MCF 10A (cell line): ENCODE data around the gene ADAMTS2. TPM values are rescaled to one million over a fixed set of nuclear protein-coding genes. Genes with fewer than 3 reads are reported as not detected.

Source experiments
- BruUV-seq: library from RNA; stranded (reverse); fragments of 400-500 nt; replicated peaks from 2 replicates; lab custom pipeline; 2021; lab: Mats Ljungman, UMichigan
- CTCF ChIA-PET: fragments of 300-600 bp; sonication (Branson Sonifier 250); formaldehyde crosslinking; extraction: SDS; loops from one replicate; lab custom pipeline; 2021; ENCODE audit warnings: antibody characterized with exemption, inconsistent platforms; lab: Yijun Ruan, JAX
- POLR2A ChIA-PET: fragments of 300-600, 350-650 bp; sonication (Branson Sonifier 250); formaldehyde crosslinking; extraction: SDS; loops from one replicate; lab custom pipeline; 2020; ENCODE audit warnings: antibody characterized with exemption, inconsistent platforms; lab: Yijun Ruan, JAX
- DNase-seq: peaks from one replicate; pipeline ENCODE4 v3.0.0-alpha.2; 2018; ENCODE audit not compliant: unreplicated experiment
- H3K27ac Mint-ChIP-seq: one replicate; pipeline ENCODE4 v1.8.0; 2022; ENCODE audit warnings: mild to moderate bottlenecking, low read depth, mixed read lengths; ENCODE audit not compliant: unreplicated experiment
- H3K27me3 Mint-ChIP-seq: one replicate; pipeline ENCODE4 v1.8.0; 2022; ENCODE audit warnings: mixed read lengths; ENCODE audit not compliant: insufficient read depth, unreplicated experiment
- H3K36me3 Mint-ChIP-seq: one replicate; pipeline ENCODE4 v1.8.0; 2022; ENCODE audit warnings: mild to moderate bottlenecking, moderate library complexity, mixed read lengths; ENCODE audit not compliant: insufficient read depth, unreplicated experiment
- H3K4me1 Mint-ChIP-seq: one replicate; pipeline ENCODE4 v1.8.0; 2022; ENCODE audit warnings: mixed read lengths; ENCODE audit not compliant: insufficient read depth, unreplicated experiment
- H3K4me3 Mint-ChIP-seq: one replicate; pipeline ENCODE4 v1.8.0; 2022; ENCODE audit warnings: mild to moderate bottlenecking, moderate library complexity, mixed read lengths; ENCODE audit not compliant: unreplicated experiment
- H3K9me3 Mint-ChIP-seq: one replicate; pipeline ENCODE4 v1.8.0; 2022; ENCODE audit warnings: mixed read lengths; ENCODE audit not compliant: unreplicated experiment
- intact Hi-C: fragments of 100-400 bp; cut with micrococcal nuclease; formaldehyde crosslinking; loops from 2 replicates; pipeline ENCODE4 v1.14.1; 2022
- total RNA-seq: library from RNA; stranded (reverse); gene quantifications from 2 replicates; pipeline ENCODE4 v1.2.3, GENCODE V29; 2022
- TF ChIP-seq, protein P1 (sequence below): fragments of 200-600 bp; IDR thresholded peaks from one replicate; pipeline ENCODE4 v1.8.0; 2022; ENCODE audit warnings: antibody characterized with exemption, mild to moderate bottlenecking; ENCODE audit not compliant: unreplicated experiment

Gene ADAMTS2
- total RNA-seq, 1 experiment from 2014 or later = not detected

DNA sequence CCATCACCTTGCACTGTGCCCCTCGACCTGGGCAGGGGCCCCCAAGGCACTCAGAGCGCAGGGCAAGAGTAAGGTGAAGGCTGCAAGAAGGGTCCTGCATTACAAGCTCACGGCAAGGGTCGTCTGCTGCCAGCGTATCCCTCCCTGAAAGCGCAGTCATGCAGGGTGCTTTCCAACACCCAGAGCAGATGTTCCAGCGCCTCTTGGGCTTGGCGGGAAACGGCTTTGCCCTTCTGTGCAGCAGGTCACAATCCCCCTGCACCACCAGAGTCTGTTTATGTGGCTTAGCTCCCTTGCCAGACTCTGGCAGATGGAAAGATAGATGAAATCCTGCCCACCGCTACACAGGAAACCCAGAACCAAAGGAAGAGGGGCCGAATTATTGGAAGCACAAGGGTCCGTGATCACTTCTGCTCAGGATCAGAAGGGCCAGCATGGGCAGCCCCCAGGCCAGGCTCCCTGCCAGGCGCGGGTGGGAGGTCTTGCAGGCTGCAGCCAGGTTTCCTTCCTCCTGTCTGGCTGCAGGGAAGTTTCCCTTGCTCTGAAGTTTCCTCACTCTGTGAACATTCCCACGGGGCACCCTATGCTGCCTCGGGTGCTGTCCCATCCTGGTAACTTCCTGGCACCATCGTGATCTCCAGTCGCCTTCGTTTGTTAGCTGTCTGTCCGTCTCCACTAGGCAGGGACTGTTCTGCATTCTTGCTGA, 152.9 kb downstream of the ADAMTS2 start:
- POLR2A ChIA-PET = no interaction called here
- CTCF ChIA-PET = no interaction called here
- intact Hi-C loops = no loop called here

DNA sequence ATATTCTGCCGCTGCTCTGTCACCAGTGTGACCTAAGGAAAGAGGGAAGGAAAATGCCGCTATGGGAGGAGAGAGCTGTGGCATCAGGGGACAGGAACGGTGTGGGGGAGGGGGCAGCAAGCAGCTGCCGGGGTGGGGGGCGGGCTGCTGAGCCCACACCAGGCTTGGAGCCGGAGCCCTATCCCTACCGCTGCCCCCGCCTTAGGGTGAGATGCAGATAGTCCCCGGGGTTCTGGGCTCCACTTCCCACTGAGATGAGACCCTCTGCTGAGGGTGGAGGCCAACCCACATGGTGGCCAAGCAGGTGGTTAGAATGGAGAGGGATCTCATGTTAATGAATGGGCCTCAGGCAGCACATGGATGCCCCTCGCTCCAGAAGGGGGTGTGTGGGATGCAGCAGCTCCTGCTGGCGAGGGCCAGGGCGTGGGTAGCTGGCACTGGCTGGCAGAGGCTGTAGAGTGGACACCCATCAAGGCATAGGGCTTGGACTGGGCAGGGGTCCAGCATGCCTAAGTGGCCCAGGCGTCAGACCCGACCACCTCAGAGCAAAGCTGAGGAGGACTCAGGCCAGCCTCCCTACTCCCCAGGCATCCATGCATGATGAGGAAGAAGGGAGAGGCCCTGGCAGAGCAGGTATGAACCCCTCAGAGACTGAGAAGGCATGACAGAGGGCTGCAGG, 153.6 kb downstream of the ADAMTS2 start:
- intact Hi-C loops = no loop called here
- ChIA-PET POLR2A (no interaction called here), CTCF (no interaction called here)
- H3K27me3 Mint-ChIP-seq = no peaks in the 10 kb centered on the region
- no peak for DNase-seq
- H3K4me1 Mint-ChIP-seq = no peaks in the 10 kb centered on the region
- no peak overlapping the region for H3K27ac Mint-ChIP-seq
- H3K4me3 Mint-ChIP-seq = no peak overlapping the region
- H3K9me3 Mint-ChIP-seq = peaks cover 8% of the 10 kb centered on the region
- BruUV-seq = no TSS peak
- no peaks in the 10 kb centered on the region for H3K36me3 Mint-ChIP-seq
- TF ChIP-seq, protein P1, sequence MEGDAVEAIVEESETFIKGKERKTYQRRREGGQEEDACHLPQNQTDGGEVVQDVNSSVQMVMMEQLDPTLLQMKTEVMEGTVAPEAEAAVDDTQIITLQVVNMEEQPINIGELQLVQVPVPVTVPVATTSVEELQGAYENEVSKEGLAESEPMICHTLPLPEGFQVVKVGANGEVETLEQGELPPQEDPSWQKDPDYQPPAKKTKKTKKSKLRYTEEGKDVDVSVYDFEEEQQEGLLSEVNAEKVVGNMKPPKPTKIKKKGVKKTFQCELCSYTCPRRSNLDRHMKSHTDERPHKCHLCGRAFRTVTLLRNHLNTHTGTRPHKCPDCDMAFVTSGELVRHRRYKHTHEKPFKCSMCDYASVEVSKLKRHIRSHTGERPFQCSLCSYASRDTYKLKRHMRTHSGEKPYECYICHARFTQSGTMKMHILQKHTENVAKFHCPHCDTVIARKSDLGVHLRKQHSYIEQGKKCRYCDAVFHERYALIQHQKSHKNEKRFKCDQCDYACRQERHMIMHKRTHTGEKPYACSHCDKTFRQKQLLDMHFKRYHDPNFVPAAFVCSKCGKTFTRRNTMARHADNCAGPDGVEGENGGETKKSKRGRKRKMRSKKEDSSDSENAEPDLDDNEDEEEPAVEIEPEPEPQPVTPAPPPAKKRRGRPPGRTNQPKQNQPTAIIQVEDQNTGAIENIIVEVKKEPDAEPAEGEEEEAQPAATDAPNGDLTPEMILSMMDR = no peak

More for the DNA sequence above, 152.9 kb downstream of the ADAMTS2 start:
- BruUV-seq = no TSS peak
- TF ChIP-seq, protein P1 = no peak
- Mint-ChIP-seq H3K9me3 (peaks cover 8% of the 10 kb centered on the region), H3K36me3 (no peaks in the 10 kb centered on the region), H3K27me3 (no peaks in the 10 kb centered on the region), H3K27ac (no peak overlapping the region), H3K4me1 (no peaks in the 10 kb centered on the region), H3K4me3 (no peak overlapping the region)
- DNase-seq = no peak

DNA sequence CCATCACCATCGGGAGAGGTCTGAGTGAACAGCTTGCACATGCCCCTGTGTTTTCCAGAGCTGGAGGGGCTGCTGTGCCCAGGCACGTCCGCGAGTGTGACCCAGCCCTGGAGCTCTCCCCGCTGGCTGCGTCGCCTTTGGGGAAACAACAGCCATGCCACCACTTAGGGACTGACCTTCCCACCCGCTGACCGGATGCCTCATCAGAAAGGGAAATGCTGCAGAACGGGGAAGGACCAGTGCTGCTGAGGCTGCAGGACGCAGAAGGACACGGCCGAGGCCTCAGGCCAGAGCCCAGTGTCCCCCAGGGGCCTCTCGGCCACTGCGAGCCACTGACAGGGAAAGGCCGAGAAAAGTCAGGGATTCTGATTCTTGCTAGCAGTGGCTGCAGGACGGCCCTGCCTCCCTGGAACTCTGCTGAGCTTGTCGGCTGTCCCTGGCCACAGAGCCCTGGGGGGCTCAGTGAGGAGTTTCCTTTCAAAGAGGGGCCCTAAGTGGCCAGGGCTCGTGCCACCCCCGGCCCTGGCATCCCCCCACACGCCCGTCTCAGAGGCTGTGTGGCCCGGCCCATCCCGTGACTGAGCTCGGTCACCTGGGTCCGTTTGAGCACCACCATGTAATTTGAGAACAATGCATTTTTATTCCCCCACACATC, 154.3 kb downstream of the ADAMTS2 start:
- no peaks in the 10 kb centered on the region for H3K27me3 Mint-ChIP-seq
- H3K4me3 Mint-ChIP-seq = no peak overlapping the region
- POLR2A ChIA-PET = no interaction called here
- H3K4me1 Mint-ChIP-seq = no peaks in the 10 kb centered on the region
- TF ChIP-seq, protein P1 = no peak
- no peaks in the 10 kb centered on the region for H3K36me3 Mint-ChIP-seq
- peaks cover 8% of the 10 kb centered on the region for H3K9me3 Mint-ChIP-seq
- no peak for DNase-seq
- CTCF ChIA-PET = no interaction called here
- no peak overlapping the region for H3K27ac Mint-ChIP-seq
- intact Hi-C loops = no loop called here
- no TSS peak for BruUV-seq

DNA sequence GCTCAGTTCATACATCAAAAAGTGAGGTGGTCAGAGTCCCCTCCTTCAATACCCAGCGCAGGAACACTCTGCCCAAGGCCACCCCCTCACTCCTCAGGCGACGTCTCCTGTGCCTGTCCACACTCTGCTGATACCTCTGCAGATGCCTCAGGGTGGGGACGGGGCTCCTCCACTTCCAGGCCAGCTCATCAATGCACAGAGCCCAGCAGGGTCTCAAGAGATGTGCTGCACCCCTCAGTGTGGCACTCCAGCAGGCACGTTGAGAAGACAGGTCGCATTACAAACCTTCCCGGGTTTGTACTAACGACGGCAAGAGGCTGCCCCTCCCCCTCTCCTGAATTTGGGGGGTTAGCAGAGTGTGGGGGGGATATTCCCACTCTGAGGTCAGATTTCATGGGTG, 156.6 kb downstream of the ADAMTS2 start:
- ChIA-PET POLR2A (no interaction called here), CTCF (no interaction called here)
- Mint-ChIP-seq H3K9me3 (peaks cover 8% of the 10 kb centered on the region), H3K27me3 (no peaks in the 10 kb centered on the region), H3K4me3 (no peak overlapping the region), H3K27ac (no peak overlapping the region), H3K4me1 (no peaks in the 10 kb centered on the region), H3K36me3 (no peaks in the 10 kb centered on the region)
- TF ChIP-seq, protein P1 = no peak
- intact Hi-C loops = no loop called here
- no TSS peak for BruUV-seq
- DNase-seq = no peak
